H9 (cell line): ENCODE data around the gene TMED10. TPM values are rescaled to one million over a fixed set of nuclear protein-coding genes. Genes with fewer than 3 reads are reported as not detected.

Experiments used
- DNase-seq: peaks from one replicate; pipeline ENCODE4 v3.0.0-alpha.2; 2017
- H2AFZ ChIP-seq: one replicate; pipeline ENCODE4 v1.6.1; 2013; ENCODE audit warnings: mild to moderate bottlenecking, low read length, control low read depth, moderate library complexity
- H2AK5ac ChIP-seq: 2 replicates; pipeline ENCODE4 v1.6.1; 2013; ENCODE audit warnings: low read length, control low read depth, mixed read lengths; ENCODE audit not compliant: insufficient read length
- H2BK120ac ChIP-seq: one replicate; pipeline ENCODE4 v1.6.1; 2013; ENCODE audit warnings: low read depth, mild to moderate bottlenecking, low read length, control low read depth, inconsistent platforms; ENCODE audit not compliant: poor library complexity, severe bottlenecking
- H2BK12ac ChIP-seq: 2 replicates; pipeline ENCODE4 v1.6.1; 2013; ENCODE audit warnings: low read length, control low read depth, mixed read lengths, low read depth; ENCODE audit not compliant: insufficient read length
- H2BK15ac ChIP-seq: 2 replicates; pipeline ENCODE4 v1.6.1; 2013; ENCODE audit warnings: low read depth, low read length, control low read depth
- H2BK20ac ChIP-seq: one replicate; pipeline ENCODE4 v1.6.1; 2013; ENCODE audit warnings: low read depth, mild to moderate bottlenecking, low read length, control low read depth, inconsistent platforms; ENCODE audit not compliant: poor library complexity, severe bottlenecking
- H2BK5ac ChIP-seq: 2 replicates; pipeline ENCODE4 v1.6.1; 2013; ENCODE audit warnings: low read length, control low read depth, mixed read lengths; ENCODE audit not compliant: insufficient read length
- H3K14ac ChIP-seq: 2 replicates; pipeline ENCODE4 v1.6.1; 2013; ENCODE audit warnings: low read length, control low read depth; ENCODE audit not compliant: insufficient read depth
- H3K18ac ChIP-seq: 2 replicates; pipeline ENCODE4 v1.6.1; 2013; ENCODE audit warnings: low read depth, mild to moderate bottlenecking, mixed read lengths, low read length, control low read depth; ENCODE audit not compliant: insufficient read length
- H3K23ac ChIP-seq: 2 replicates; pipeline ENCODE4 v1.6.1; 2013; ENCODE audit warnings: low read length, control low read depth, mixed read lengths, low read depth; ENCODE audit not compliant: insufficient read length
- H3K23me2 ChIP-seq: 2 replicates; pipeline ENCODE4 v1.6.1; 2013; ENCODE audit warnings: low read depth, mild to moderate bottlenecking, mixed read lengths, low read length, control low read depth; ENCODE audit not compliant: insufficient read length, poor library complexity, severe bottlenecking
- H3K27ac ChIP-seq: 2 replicates; pipeline ENCODE4 v1.5.1; 2013; ENCODE audit warnings: low read length, control low read depth, mixed read lengths, low read depth; ENCODE audit not compliant: insufficient read length
- H3K27me3 ChIP-seq: 2 replicates; pipeline ENCODE4 v1.6.1; 2013; ENCODE audit warnings: low read length, control low read depth, inconsistent platforms; ENCODE audit not compliant: insufficient read depth
- H3K4ac ChIP-seq: 2 replicates; pipeline ENCODE4 v1.6.1; 2013; ENCODE audit warnings: low read depth, mild to moderate bottlenecking, control low read depth, inconsistent platforms, low read length, moderate library complexity
- H3K4me1 ChIP-seq: 2 replicates; pipeline ENCODE4 v1.6.1; 2013; ENCODE audit warnings: low read length, control low read depth, inconsistent platforms; ENCODE audit not compliant: insufficient read depth
- H3K4me2 ChIP-seq: 2 replicates; pipeline ENCODE4 v1.6.1; 2013; ENCODE audit warnings: low read length, control low read depth, mixed read lengths; ENCODE audit not compliant: insufficient read length, insufficient read depth
- H3K56ac ChIP-seq: 2 replicates; pipeline ENCODE4 v1.6.1; 2013; ENCODE audit warnings: low read depth, mild to moderate bottlenecking, mixed read lengths, low read length, control low read depth; ENCODE audit not compliant: insufficient read length
- H3K79me1 ChIP-seq: 2 replicates; pipeline ENCODE4 v1.6.1; 2013; ENCODE audit warnings: low read depth, mild to moderate bottlenecking, moderate library complexity, low read length, control low read depth, inconsistent platforms; ENCODE audit not compliant: insufficient read depth, poor library complexity, severe bottlenecking
- H3K79me2 ChIP-seq: 2 replicates; pipeline ENCODE4 v1.6.1; 2013; ENCODE audit warnings: low read length, control low read depth, inconsistent platforms; ENCODE audit not compliant: insufficient read depth
- H3K9ac ChIP-seq: 2 replicates; pipeline ENCODE4 v1.6.1; 2013; ENCODE audit warnings: low read length, control low read depth, mixed read lengths; ENCODE audit not compliant: insufficient read length; ENCODE audit errors: extremely low read depth
- H3K9me3 ChIP-seq: one replicate; pipeline ENCODE4 v1.6.1; 2013; ENCODE audit warnings: low read depth, low read length, inconsistent platforms; ENCODE audit not compliant: control insufficient read depth
- H3T11ph ChIP-seq: one replicate; pipeline ENCODE4 v1.6.1; 2013; ENCODE audit warnings: mild to moderate bottlenecking, low read length, control low read depth, inconsistent platforms
- H4K20me1 ChIP-seq: one replicate; pipeline ENCODE4 v1.6.1; 2013; ENCODE audit not compliant: control insufficient read depth, insufficient read length, insufficient read depth
- H4K5ac ChIP-seq: 2 replicates; pipeline ENCODE4 v1.6.1; 2013; ENCODE audit warnings: low read depth, mild to moderate bottlenecking, mixed read lengths, low read length, control low read depth; ENCODE audit not compliant: insufficient read length
- H4K8ac ChIP-seq: replicated peaks from 2 replicates; pipeline ENCODE4 v1.6.1; 2013; ENCODE audit warnings: low read length, control low read depth, mixed read lengths, low read depth; ENCODE audit not compliant: insufficient read length
- H4K91ac ChIP-seq: 2 replicates; pipeline ENCODE4 v1.6.1; 2013; ENCODE audit warnings: low read depth, mild to moderate bottlenecking, moderate library complexity, mixed read lengths, low read length, control low read depth; ENCODE audit not compliant: insufficient read length
- H3K27ac Mint-ChIP-seq, 3 experiments: 2 replicates in 2 of 3; 3 replicates in 1 of 3; pipeline ENCODE4 v1.8.0; 2020 to 2021; ENCODE audit warnings: mixed read lengths in 3 of 3, mild to moderate bottlenecking in 1 of 3, moderate library complexity in 1 of 3
- H3K27me3 Mint-ChIP-seq: 2 replicates; pipeline ENCODE4 v1.8.0; 2021; ENCODE audit warnings: low read depth, mild to moderate bottlenecking, moderate library complexity, mixed read lengths
- H3K36me3 Mint-ChIP-seq, 3 experiments: 2 replicates in 2 of 3; 3 replicates in 1 of 3; pipeline ENCODE4 v1.8.0; 2020 to 2021; ENCODE audit warnings: low read depth in 3 of 3, mixed read lengths in 3 of 3; ENCODE audit not compliant: insufficient read depth in 1 of 3
- H3K4me1 Mint-ChIP-seq, 2 experiments: 2 replicates each; pipeline ENCODE4 v1.8.0; 2020; ENCODE audit warnings: mixed read lengths in 2 of 2
- H3K4me3 Mint-ChIP-seq, 2 experiments: 2 replicates in 1 of 2; 3 replicates in 1 of 2; pipeline ENCODE4 v1.8.0; 2020 to 2021; ENCODE audit warnings: mild to moderate bottlenecking in 2 of 2, mixed read lengths in 2 of 2, moderate library complexity in 1 of 2
- H3K9me3 Mint-ChIP-seq, 2 experiments: 2 replicates in 1 of 2; 3 replicates in 1 of 2; pipeline ENCODE4 v1.8.0; 2020; ENCODE audit warnings: mild to moderate bottlenecking in 2 of 2, mixed read lengths in 2 of 2, moderate library complexity in 1 of 2
- WGBS: extraction: QIAGEN DNeasy Blood & Tissue Kit; methylation state at CpG from one replicate; pipeline ENCODE4 v1.1.7; 2013; ENCODE audit warnings: missing lambda C conversion rate, low lambda C conversion rate, mixed read lengths; ENCODE audit not compliant: insufficient read length; ENCODE audit errors: extremely low coverage; 5-methylcytosine and 5-hydroxymethylcytosine counted together
- total RNA-seq: library from RNA; stranded (reverse); gene quantifications from 2 replicates; pipeline ENCODE4 v1.2.1, GENCODE V29; 2021
- TF ChIP-seq, protein P1 (sequence below): fragments of 200-600 bp; sonication (generic); conservative IDR thresholded peaks from 3 replicates; pipeline ENCODE4 v1.8.0; 2021; ENCODE audit warnings: antibody characterized with exemption, mild to moderate bottlenecking

The TMED10 gene
- total RNA-seq, 1 experiment from 2014 or later = 176 TPM

DNA sequence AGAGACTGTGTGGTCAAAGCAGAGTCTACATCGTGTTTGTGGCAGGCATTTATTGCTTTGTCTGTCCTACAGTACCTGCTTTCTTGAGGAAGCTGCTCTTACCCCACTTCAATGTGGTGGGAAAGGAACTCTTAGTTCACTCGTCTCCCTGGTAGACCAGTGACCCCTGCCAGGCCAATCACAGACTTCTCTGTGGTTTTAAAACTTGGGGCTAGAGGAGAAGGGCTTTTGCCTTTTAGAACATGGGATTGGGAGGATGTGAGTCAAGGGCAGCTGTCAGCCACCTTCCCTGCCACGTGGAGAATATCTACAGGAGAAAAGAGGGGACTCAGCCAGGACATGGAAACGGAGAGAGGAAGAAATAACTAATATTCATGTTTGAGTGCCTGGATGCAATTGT, 36.8 kb upstream of the TMED10 start:
- Mint-ChIP-seq H3K4me3 (no peak overlapping the region), H3K27me3 (no peaks in the 10 kb centered on the region), H3K9me3 (no peaks in the 10 kb centered on the region), H3K27ac (no peak overlapping the region; a peak in 1 of 7 replicates), H3K4me1 (peaks cover 0 to 4% of the 10 kb centered on the region in 2 experiments; a peak in 2 of 4 replicates), H3K36me3 (no peaks in the 10 kb centered on the region; a peak in 1 of 7 replicates)
- no peak overlapping the region for H2BK20ac ChIP-seq
- H3K27ac ChIP-seq = no peak overlapping the region
- WGBS = no CpG with 5 or more reads among the region's 4 CpGs
- no peak overlapping the region for H4K5ac ChIP-seq
- H3K9me3 ChIP-seq = no peaks in the 10 kb centered on the region
- H2AK5ac ChIP-seq = no peak overlapping the region
- H3K79me2 ChIP-seq = no peaks in the 10 kb centered on the region
- H2BK5ac ChIP-seq = no peak overlapping the region
- no peak overlapping the region for H3K56ac ChIP-seq
- TF ChIP-seq, protein P1, sequence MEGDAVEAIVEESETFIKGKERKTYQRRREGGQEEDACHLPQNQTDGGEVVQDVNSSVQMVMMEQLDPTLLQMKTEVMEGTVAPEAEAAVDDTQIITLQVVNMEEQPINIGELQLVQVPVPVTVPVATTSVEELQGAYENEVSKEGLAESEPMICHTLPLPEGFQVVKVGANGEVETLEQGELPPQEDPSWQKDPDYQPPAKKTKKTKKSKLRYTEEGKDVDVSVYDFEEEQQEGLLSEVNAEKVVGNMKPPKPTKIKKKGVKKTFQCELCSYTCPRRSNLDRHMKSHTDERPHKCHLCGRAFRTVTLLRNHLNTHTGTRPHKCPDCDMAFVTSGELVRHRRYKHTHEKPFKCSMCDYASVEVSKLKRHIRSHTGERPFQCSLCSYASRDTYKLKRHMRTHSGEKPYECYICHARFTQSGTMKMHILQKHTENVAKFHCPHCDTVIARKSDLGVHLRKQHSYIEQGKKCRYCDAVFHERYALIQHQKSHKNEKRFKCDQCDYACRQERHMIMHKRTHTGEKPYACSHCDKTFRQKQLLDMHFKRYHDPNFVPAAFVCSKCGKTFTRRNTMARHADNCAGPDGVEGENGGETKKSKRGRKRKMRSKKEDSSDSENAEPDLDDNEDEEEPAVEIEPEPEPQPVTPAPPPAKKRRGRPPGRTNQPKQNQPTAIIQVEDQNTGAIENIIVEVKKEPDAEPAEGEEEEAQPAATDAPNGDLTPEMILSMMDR = no peak
- H3K79me1 ChIP-seq = no peaks in the 10 kb centered on the region
- H3K18ac ChIP-seq = no peak overlapping the region
- H3T11ph ChIP-seq = no peak overlapping the region
- no peak overlapping the region for H4K8ac ChIP-seq
- no peak overlapping the region for H2AFZ ChIP-seq
- H3K4me1 ChIP-seq = no peaks in the 10 kb centered on the region; the same call in 1 of the 2 replicates
- DNase-seq = no peak
- no peak overlapping the region for H3K14ac ChIP-seq
- H3K4me2 ChIP-seq = no peak overlapping the region
- H4K20me1 ChIP-seq = no peaks in the 10 kb centered on the region
- H3K4ac ChIP-seq = no peak overlapping the region
- no peak overlapping the region for H2BK120ac ChIP-seq
- H2BK12ac ChIP-seq = no peak overlapping the region
- H3K23ac ChIP-seq = no peak overlapping the region
- 0 out of 2 replicates have a peak overlapping the region, but pooled peaks have one; percentile 14 for H2BK15ac ChIP-seq
- no peaks in the 10 kb centered on the region for H3K23me2 ChIP-seq
- H4K91ac ChIP-seq = peak overlapping the region; percentile 13
- H3K9ac ChIP-seq = no peak overlapping the region
- no peaks in the 10 kb centered on the region for H3K27me3 ChIP-seq
